Stimulated activated CD4-positive, alpha-beta T cell treated with anti-CD3 and anti-CD28 coated beads, Interleukin-2, amount 100 ng/mL, for 48 hours (primary cell): ENCODE measurements around the gene FEV.

ENCODE experiments used
- DNase-seq, 2 donors: peaks; one replicate each; pipeline ENCODE4 v3.0.0-alpha.2; 2020

FEV gene

DNA sequence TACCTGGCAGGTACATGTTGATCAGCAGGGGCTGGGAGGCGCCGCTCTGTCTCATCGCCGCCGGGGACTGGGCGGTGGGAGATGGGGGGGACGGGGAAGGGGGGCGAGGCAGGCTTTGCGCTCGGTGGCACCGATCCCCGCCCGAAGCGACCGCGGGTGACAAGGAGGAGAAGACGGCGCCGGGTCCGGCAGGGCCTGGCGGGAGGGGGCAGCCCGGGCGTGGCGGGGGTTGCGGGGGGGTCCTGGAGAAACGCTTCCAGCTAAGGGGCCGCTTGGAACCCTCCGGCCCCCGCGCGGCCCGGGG, at the start of gene FEV:
Gene FEV (minus strand): TSS at position 164 of the 304 bp plus-strand sequence. CDS start 109 bp downstream, at position 55.
- no peak for DNase-seq

DNA sequence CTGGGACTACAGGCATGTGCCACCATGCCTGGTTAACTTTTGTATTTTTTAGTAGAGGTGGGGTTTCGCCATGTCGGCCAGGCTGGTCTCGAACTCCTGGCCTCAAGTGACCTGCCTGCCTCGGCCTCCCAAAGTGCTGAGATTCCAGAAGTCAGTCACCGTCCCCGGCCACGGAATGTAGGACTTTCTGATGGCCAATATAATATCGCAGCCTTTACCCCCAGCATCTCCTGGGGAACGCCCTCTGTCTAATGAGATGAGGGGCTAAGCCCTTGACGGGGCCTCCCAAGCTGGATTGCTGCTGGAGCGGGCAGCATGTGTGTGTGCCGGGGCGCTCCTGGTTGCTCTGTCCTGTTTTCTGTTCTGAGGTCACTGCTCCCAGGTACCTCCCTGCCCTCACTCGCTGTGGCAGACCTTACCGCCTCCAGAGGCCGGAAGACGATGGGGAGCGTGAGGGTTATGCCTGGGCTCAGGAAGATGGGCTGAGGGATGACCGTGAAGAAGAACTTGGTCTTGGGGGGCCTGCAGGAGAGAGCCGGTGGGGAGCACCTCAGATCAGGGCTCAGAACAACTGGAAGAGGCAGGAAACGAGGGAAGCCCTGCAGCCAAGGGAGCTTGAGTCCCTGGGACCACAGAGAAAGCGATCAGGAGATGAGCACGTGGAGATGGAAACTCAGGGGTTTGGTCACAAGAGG, 47.2 kb upstream of the FEV start:
- no peak for DNase-seq

DNA sequence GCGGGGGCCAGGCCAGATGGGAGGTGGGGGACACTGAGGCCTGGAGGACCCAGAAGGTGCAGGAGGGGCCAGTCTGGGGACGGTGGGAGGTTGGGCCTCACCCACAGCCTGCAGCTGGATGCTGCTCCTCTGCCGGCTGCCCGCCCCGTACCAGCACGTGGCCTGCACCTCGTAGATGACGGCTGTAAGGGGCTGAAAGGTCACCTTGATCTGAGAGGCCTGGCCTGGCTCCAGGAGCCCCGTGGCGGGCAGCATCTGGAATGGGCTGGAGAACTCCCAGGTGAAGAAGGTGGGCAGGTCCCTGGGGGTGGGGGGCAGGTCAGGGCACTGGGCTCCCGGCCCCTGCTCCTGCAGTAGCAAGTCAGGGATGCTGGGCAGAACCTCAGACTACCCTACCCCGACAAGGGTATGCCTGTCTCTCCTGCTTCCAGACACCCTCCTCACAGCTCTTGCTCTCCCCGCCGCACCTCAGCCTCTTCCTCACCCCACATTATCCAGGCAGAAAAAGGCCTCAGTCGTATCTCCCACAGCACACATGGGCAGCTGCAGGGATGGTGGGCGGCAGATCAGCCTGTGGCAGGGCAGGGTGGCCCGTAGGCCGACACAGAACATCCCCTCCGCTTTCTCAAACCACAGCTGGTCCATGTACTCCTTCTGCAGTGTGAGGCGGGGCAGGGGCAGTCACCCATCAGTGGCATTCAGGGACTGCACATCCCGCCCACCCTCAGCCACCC, 46.2 kb upstream of the FEV start:
- no peak for DNase-seq

- no peak for DNase-seq
Measured at GRCh38 chr2:219030177-219030940, 45.4 kb upstream of the FEV start.

GRCh38 chr2:219029829-219030165, 44.8 kb upstream of the FEV start:
- DNase-seq: peak; percentile 67 to 72

DNA sequence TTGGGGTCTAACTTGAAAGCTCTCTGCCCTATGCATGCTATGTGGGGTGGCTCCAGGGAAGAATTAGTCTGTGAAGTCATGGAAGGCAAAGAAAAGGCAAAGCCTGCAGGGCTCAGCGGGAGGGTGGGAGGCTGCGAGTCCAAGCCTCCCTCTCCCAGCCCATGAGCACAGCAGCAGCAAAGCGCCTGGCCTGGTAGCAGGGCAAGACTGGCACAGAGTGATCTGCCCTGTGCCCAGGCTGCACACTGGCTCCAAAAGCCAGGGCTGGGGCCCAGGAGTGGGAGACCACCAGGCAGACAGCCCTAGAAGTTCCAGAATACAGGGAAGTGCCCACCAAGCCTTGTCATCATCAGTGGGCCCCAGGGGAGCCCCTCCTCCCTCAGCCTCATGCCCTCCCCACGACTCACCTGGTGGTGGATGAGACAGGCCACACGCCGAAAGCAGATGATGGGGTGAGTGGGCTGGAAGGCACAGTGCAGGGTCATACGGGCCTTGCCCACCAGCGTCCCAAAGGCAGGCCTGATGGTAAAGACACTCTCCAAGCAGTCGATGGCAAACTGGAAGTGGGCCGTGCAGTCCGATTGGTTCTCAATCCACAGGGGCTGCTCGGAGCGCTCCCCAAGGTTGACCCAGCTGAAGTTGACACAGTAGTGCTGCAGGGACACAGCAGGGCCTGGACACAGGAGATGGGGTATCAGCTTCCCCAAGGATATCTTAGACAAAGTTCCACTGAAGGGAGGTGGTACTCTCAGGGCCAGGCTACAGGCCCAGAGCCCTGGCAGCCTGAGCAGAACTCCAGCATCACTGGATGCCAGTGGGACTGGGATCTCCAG, 44.2 kb upstream of the FEV start:
- DNase-seq: no peak

- DNase-seq: no peak
Measured at GRCh38 chr2:219028141-219028540, 43.2 kb upstream of the FEV start.

DNA sequence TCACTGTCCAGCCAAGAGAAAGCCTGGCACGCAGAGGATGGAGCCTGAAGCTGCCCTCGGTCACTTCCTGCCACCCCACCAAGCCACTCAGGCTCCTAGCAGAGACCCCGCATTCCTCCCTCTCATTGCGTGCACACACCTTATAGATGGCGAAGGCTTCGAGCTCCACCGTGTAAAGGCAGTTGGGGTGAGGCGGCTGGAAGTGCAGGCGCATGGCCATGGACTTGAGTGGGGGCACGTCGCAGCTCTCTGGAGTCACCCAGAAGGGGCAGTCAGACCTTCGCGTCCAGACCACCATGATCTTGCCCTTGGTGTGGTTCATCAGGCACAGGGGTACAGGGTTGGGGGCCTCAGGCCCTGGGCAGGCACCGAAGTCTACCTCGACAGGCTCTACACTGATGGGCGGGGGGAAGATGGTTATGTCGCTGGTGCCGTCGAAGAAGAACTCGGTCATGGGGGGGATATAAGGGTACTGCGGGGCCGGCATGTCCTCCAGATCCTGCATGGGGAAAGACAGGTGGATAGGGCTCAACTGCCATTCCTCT, 42.6 kb upstream of the FEV start:
- no peak for DNase-seq

- DNase-seq: no peak
Measured at GRCh38 chr2:219026946-219027345, 42.0 kb upstream of the FEV start.

DNA sequence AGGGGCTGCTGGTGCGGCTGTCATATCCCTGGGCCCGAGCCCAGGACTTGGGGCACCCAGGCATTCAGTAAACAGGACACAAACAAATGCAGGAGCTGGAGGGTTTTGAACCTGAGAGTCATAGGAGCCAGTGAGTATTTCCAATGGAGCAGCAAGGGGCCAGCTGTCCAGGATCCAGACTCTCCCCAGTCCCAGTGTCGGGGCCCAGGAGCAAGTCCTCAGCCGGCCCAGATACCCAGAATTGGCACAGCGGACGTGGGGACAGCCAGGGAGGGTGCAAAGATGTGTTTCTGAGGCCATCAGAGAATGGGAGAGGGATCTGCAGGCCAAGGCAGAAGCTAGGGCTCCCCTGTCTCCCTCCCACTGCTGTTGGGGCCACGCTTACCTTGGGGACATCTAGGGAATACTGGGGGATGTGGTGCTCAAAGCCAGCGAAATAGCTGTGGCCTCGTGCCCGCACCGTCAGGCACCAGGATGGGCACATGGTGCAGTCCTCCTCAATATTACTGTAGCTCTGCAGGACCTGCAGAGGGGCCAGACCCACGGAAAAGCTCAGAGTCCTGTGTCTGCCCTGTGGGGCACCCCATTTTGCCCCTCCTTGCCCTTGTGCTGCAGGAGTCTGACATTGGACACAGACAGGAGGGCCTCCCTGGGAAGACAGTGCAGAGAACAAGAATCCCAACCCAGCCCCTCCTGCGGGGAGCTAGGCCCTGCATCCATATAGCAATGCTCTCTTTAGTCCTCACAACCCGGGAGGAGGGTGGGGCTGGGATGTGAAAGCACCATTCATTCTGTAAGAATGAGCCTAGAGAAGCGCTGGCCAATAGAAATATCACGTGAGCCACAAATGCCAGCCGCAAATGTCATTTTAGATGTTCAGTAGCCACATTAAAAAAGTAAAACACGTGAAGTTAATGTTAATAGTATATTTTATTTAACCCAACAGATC, 40.9 kb upstream of the FEV start:
- DNase-seq: no peak

DNA sequence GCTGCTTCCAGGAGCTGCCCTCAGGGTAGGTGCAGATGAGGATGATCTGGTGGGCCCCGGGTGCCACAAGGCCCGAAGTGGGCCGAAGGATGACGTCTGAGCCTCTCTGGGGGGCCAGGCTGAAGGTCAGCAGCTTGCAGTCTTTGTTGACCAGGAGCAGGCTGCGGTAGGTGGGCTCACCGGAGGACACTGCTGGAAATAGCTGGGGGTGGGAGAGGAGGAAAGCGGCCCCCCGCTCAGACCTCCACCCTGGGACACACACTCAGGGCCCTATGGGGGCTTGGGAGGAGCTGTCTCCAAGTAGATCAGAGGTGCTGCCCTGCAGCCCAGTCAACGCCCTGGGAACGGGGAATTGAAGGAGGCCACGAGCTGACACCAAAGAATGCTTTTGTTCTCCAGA, 39.1 kb upstream of the FEV start:
- no peak for DNase-seq

DNA sequence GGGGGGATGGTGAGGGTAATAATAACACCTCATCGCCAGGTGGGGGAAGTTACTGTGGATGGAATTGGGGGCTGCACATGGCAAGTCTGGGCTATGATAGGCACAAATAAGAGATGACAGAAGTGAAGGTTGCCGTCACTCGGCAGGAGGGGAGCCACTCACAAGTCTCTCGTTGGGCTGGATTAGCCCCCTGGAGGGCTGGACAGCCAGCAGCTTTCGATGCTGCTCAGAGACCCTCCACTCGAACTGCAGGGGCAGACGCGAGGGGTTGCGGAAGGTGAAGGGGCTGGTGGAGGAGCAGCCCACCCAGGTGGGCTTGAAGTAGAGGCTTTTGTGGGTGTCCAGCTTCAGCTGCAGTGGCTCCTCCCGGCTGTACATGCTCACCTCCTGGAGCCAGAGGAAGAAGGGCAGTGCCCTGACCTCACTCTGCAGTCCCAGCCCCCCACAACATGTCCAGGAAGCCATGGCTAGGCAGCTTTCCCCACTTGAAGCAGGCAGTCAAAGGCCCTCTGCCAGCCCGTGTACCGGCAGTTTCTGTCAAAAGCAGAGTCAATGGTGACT, 38.1 kb upstream of the FEV start:
- no peak for DNase-seq

DNA sequence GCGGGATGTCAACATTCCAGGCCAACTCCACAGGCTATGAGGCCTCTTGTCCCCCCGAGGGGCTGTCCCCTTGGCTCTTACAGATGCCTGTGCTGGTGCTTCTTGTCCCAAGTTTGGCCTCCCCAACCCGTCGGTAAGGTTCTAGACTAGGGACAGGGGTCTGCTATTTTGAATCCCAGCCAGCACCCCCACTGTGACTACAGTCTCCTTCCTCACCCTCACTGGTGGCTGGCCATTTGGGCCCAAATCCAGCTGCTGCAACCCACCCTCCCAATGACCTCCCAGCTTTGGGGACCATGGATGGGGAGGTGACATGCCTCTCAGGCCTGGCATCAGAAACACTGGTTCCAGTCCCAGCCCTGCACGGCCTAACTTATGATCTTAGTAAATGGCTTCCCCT, 37.6 kb upstream of the FEV start:
- DNase-seq: no peak

DNA sequence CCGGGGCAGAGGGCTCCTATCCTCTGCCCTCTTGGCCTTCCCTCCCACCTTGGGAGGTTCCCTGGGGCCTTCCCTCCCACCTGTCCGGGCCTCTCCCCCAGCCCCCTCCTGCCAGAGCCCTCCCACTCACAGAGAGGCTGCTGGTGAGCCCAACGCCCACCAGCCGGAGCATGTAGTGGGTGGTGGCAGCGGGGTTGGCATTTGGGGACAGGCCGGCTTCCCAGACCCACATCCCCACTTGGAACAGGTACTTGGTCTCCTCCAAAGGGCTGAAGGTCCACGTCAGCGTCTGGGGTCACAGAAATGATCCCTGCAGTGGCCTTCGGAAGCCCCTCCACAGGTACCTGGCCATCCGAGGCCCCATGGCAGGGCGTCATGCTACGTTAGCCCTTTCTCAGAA, 37.1 kb upstream of the FEV start:
- no peak for DNase-seq

- DNase-seq: no peak
Measured at GRCh38 chr2:219021591-219021990, 36.6 kb upstream of the FEV start.

GRCh38 chr2:219020604-219021365, 35.8 kb upstream of the FEV start:
- no peak for DNase-seq

DNA sequence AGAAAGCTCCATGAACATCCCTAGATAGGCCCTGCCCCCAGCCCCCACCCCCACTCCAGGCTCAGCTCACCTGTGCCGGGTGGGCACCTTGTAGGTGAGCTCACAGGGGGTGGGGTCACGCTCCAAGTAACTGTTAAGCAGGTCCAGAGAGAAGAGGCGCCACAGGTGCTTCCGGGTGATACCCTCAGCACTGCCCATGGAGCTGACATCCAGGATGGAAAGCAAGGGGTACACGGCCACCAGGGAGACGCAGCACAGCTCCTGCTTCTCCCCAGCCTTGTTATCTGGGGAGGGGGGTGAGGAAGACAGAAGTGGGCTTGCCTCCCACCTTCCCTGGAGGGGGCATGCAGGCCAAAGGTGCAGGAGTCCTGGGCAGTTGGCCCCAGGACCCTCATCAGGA, 34.5 kb upstream of the FEV start:
- DNase-seq: no peak

- DNase-seq: no peak
Measured at GRCh38 chr2:219018726-219019125, 33.7 kb upstream of the FEV start.

GRCh38 chr2:219018286-219018685, 33.3 kb upstream of the FEV start:
- no peak for DNase-seq

GRCh38 chr2:219017201-219017931, 32.4 kb upstream of the FEV start:
- DNase-seq: no peak
